ENCODE results near the gene MYLK2.

GRCh38 chr20:31818376-31818908 is 714 bp upstream of the MYLK2 start:
- TF ChIP-seq CTCF (IDR thresholded peaks at IDR 0.05) (no peak), ZFX (IDR thresholded peaks at IDR 0.05; ENCODE audit: borderline replicate concordance) (no peak)

Data from 22Rv1 (cell line).